Mammary epithelial cell (primary cell): ENCODE measurements around the gene TNS1.

Source experiments
- EZH2 ChIP-seq: IDR thresholded peaks from 2 replicates; pipeline ENCODE4 v1.6.1; 2012; ENCODE audit warnings: low read length, inconsistent platforms, borderline replicate concordance
- TF ChIP-seq, protein P1 (sequence below), 2 donors: IDR thresholded peaks in 1 of 2; conservative IDR thresholded peaks in 1 of 2; 2 replicates each; pipeline ENCODE4 v1.5.1; 2011 to 2012; ENCODE audit warnings: inconsistent platforms in 2 of 2, low read length in 2 of 2, mild to moderate bottlenecking in 2 of 2, control low read depth in 1 of 2, low read depth in 1 of 2; ENCODE audit not compliant: insufficient read depth in 1 of 2; ENCODE audit errors: extremely low read depth in 1 of 2

DNA sequence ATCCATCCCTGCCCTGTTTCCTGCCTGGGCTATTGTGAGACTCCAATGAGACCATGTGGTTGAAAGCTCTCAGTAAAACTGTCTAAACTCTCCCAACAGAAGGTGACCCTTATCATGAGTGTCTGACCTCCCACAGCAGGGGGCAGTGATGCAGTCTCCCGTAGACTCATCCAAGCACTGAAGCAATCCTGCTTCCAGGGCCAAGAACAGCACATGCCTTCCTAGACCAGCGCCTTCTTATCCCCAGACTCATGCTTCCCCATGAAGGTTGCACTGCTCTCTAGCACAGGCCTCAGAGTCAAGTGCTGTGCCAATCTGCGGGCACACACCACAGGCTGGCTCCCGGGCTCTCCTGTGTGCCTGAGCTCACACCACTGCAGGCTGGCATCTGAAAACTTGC is 112.3 kb downstream of the TNS1 start:
- TF ChIP-seq, protein P1, sequence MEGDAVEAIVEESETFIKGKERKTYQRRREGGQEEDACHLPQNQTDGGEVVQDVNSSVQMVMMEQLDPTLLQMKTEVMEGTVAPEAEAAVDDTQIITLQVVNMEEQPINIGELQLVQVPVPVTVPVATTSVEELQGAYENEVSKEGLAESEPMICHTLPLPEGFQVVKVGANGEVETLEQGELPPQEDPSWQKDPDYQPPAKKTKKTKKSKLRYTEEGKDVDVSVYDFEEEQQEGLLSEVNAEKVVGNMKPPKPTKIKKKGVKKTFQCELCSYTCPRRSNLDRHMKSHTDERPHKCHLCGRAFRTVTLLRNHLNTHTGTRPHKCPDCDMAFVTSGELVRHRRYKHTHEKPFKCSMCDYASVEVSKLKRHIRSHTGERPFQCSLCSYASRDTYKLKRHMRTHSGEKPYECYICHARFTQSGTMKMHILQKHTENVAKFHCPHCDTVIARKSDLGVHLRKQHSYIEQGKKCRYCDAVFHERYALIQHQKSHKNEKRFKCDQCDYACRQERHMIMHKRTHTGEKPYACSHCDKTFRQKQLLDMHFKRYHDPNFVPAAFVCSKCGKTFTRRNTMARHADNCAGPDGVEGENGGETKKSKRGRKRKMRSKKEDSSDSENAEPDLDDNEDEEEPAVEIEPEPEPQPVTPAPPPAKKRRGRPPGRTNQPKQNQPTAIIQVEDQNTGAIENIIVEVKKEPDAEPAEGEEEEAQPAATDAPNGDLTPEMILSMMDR (conservative IDR thresholded peaks at IDR 0.05 in 1 of 2, IDR thresholded peaks at IDR 0.05 in 1 of 2; ENCODE audit: extremely low read depth in 1 of 2, insufficient read depth in 1 of 2, low read depth in 1 of 2, low read length in 2 of 2), result peak in 1 of 2 donors; percentile 47
- no peak for TF ChIP-seq EZH2
